Activated B cell treated with CpG ODN at 0.5 μM for 24 hours (primary cell): ENCODE results near the gene B4GALNT4. TPM values are rescaled to one million over a fixed set of nuclear protein-coding genes. Genes with fewer than 3 reads are reported as not detected.

Experiments
- ATAC-seq: fragments of 200-7000 bp; cut with Tn5 transposase; one replicate; pipeline ENCODE4 v1.10.0; 2021; ENCODE audit warnings: low read depth, mild to moderate bottlenecking, moderate library complexity
- CTCF ChIA-PET: fragments of 350-600 bp; sonication (Branson Sonifier 250); formaldehyde crosslinking; loops from one replicate; lab custom pipeline; 2021; ENCODE audit warnings: antibody characterized with exemption; lab: Charles Lee
- POLR2A ChIA-PET: fragments of 350-600 bp; sonication (Branson Sonifier 250); formaldehyde crosslinking; loops from one replicate; lab custom pipeline; 2021; ENCODE audit warnings: antibody characterized with exemption; lab: Charles Lee
- DNase-seq: peaks from one replicate; pipeline ENCODE4 v3.0.0; 2022
- H3K27ac Mint-ChIP-seq: one replicate; pipeline ENCODE4 v1.8.0; 2020; ENCODE audit warnings: mixed read lengths
- H3K27me3 Mint-ChIP-seq: one replicate; pipeline ENCODE4 v1.8.0; 2021; ENCODE audit warnings: mixed read lengths
- H3K36me3 Mint-ChIP-seq: one replicate; pipeline ENCODE4 v1.8.0; 2021; ENCODE audit warnings: low read depth, mixed read lengths
- H3K4me1 Mint-ChIP-seq: one replicate; pipeline ENCODE4 v1.8.0; 2021; ENCODE audit warnings: mixed read lengths
- H3K4me3 Mint-ChIP-seq: one replicate; pipeline ENCODE4 v1.8.0; 2020; ENCODE audit warnings: mild to moderate bottlenecking, mixed read lengths
- H3K9me3 Mint-ChIP-seq: one replicate; pipeline ENCODE4 v1.8.0; 2020; ENCODE audit warnings: mixed read lengths
- intact Hi-C: fragments of 100-400 bp; cut with micrococcal nuclease; formaldehyde crosslinking; loops from one replicate; pipeline ENCODE4 v1.15.1; 2024
- total RNA-seq: library from RNA; stranded (reverse); gene quantifications from 2 replicates; pipeline ENCODE4 v1.2.3, GENCODE V29; 2022
- TF ChIP-seq, protein P1 (sequence below): fragments of 200-600 bp; IDR thresholded peaks from one replicate; pipeline ENCODE4 v1.8.0; 2022; ENCODE audit warnings: antibody characterized with exemption, mild to moderate bottlenecking

Gene B4GALNT4
- total RNA-seq, 1 donor from 2014 or later, result not detected

- H3K27ac Mint-ChIP-seq, result no peak overlapping the region
- CTCF ChIA-PET, result no interaction called here
- intact Hi-C loops, result no loop called here
- peaks cover 18% of the 10 kb centered on the region for H3K27me3 Mint-ChIP-seq
- H3K4me3 Mint-ChIP-seq, result no peak overlapping the region
- H3K4me1 Mint-ChIP-seq, result no peaks in the 10 kb centered on the region
- TF ChIP-seq, protein P1, sequence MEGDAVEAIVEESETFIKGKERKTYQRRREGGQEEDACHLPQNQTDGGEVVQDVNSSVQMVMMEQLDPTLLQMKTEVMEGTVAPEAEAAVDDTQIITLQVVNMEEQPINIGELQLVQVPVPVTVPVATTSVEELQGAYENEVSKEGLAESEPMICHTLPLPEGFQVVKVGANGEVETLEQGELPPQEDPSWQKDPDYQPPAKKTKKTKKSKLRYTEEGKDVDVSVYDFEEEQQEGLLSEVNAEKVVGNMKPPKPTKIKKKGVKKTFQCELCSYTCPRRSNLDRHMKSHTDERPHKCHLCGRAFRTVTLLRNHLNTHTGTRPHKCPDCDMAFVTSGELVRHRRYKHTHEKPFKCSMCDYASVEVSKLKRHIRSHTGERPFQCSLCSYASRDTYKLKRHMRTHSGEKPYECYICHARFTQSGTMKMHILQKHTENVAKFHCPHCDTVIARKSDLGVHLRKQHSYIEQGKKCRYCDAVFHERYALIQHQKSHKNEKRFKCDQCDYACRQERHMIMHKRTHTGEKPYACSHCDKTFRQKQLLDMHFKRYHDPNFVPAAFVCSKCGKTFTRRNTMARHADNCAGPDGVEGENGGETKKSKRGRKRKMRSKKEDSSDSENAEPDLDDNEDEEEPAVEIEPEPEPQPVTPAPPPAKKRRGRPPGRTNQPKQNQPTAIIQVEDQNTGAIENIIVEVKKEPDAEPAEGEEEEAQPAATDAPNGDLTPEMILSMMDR, result no peak
- POLR2A ChIA-PET, result no interaction called here
- no peak for ATAC-seq
- no peaks in the 10 kb centered on the region for H3K9me3 Mint-ChIP-seq
- no peaks in the 10 kb centered on the region for H3K36me3 Mint-ChIP-seq
- DNase-seq, result no peak
Observed at GRCh38 chr11:380996-381395, 11.7 kb downstream of the B4GALNT4 start.

DNA sequence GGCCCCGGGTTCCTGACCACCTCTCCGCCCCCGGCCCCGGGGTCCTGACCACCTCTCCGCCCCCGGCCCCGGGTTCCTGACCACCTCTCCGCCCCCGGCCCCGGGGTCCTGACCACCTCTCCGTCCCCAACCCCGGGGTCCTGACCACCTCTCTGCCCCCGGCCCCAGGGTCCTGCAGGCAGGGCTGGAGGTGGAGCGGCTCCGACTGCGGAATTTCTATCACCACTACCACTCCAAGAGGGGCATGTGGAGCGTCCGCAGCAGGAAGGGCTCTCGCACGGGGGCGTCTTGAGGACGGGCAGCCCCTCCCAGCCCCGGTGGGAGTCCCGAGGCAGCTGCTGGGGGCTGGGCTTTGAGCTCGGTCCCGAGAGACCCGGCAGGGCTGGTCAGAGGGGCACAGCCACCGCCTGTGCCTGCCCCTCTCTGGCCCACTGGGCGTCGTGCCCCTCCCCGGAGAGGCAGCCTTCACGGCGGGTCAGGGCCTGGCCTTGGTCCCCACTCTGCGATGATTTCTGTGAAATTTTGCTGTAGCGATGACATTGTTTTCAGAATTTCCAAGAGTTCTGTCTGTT lies 12.3 kb downstream of the B4GALNT4 start:
- DNase-seq, result no peak
- intact Hi-C loops, result no loop called here
- Mint-ChIP-seq H3K36me3 (no peaks in the 10 kb centered on the region), H3K4me3 (no peak overlapping the region), H3K27me3 (peaks cover 18% of the 10 kb centered on the region), H3K27ac (no peak overlapping the region), H3K9me3 (peaks cover under 1% of the 10 kb centered on the region), H3K4me1 (no peaks in the 10 kb centered on the region)
- ATAC-seq, result no peak
- ChIA-PET CTCF (no interaction called here), POLR2A (interaction anchor here (0.6 kb wide), 1 partner anchor 204 kb away, joined by 3 read pairs; no protein-coding TSS in a partner anchor)
- TF ChIP-seq, protein P1, result no peak

GRCh38 chr11:382081-382629 lies 12.9 kb downstream of the B4GALNT4 start:
- no peak for DNase-seq
- no peak overlapping the region for H3K27ac Mint-ChIP-seq
- ChIA-PET POLR2A (interaction anchor here (0.6 kb wide), 1 partner anchor 204 kb away, joined by 3 read pairs; no protein-coding TSS in a partner anchor), CTCF (no interaction called here)
- intact Hi-C loops, result no loop called here
- ATAC-seq, result no peak
- H3K36me3 Mint-ChIP-seq, result no peaks in the 10 kb centered on the region
- H3K4me1 Mint-ChIP-seq, result peaks cover 1% of the 10 kb centered on the region
- TF ChIP-seq, protein P1, result no peak
- H3K9me3 Mint-ChIP-seq, result peaks cover 4% of the 10 kb centered on the region
- no peak overlapping the region for H3K4me3 Mint-ChIP-seq
- H3K27me3 Mint-ChIP-seq, result peaks cover 18% of the 10 kb centered on the region

DNA sequence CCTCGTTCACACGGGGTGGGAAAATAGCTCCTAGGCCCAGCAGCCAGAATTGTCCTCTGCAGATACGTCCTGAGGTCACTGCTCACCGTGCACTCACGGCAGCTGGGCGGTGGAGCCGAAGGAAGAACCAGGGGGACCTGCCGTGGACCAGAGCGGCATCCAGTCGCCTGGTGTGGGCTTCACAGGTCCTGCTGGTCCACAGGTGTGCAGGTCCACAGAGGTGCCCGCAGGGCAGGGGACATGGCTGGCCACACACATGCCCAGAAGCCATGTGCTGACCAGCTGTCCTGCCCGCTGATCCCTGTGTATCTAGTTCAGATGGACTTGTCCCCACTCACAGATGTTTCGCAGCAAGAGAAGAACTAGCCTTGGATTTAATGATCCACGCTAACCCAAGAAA lies 14.1 kb downstream of the B4GALNT4 start:
- DNase-seq (no peak), ATAC-seq (no peak)
- ChIA-PET POLR2A (no interaction called here), CTCF (no interaction called here)
- H3K27ac Mint-ChIP-seq, result no peak overlapping the region
- intact Hi-C loops, result no loop called here
- no peak overlapping the region for H3K4me3 Mint-ChIP-seq
- no peaks in the 10 kb centered on the region for H3K36me3 Mint-ChIP-seq
- peaks cover 11% of the 10 kb centered on the region for H3K27me3 Mint-ChIP-seq
- H3K4me1 Mint-ChIP-seq, result peaks cover 8% of the 10 kb centered on the region
- TF ChIP-seq, protein P1, result no peak
- peaks cover 7% of the 10 kb centered on the region for H3K9me3 Mint-ChIP-seq

DNA sequence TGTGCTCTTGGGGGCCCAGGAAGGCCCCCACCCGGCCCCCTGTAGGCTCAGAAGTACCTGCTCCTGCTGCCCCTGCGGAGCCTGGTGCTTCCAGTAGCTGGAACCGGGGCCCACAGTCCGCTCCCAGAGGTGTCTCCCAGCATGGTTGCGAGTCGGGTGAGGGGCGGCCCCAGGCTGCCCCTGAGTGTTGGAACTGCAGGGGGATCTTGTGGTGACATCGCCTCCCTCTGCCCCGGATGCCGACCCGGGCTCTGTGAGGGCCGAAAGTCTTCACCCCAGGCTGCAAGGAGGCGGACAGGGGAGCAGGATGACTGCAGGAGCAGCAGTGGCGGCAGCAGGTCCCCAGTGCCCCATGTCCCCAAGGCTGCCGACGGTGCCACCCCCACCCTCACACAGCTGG lies 15.2 kb downstream of the B4GALNT4 start:
- DNase-seq (no peak), ATAC-seq (no peak)
- H3K4me1 Mint-ChIP-seq, result peaks cover 8% of the 10 kb centered on the region
- H3K27ac Mint-ChIP-seq, result no peak overlapping the region
- H3K4me3 Mint-ChIP-seq, result no peak overlapping the region
- H3K9me3 Mint-ChIP-seq, result peaks cover 7% of the 10 kb centered on the region
- TF ChIP-seq, protein P1, result no peak
- POLR2A ChIA-PET, result no interaction called here
- H3K36me3 Mint-ChIP-seq, result no peaks in the 10 kb centered on the region
- peaks cover 6% of the 10 kb centered on the region for H3K27me3 Mint-ChIP-seq
- intact Hi-C loops, result no loop called here
- CTCF ChIA-PET, result no interaction called here
